ENCODE data around the gene PLEKHA5.
"Not testable (repeated sequence)": the region's sequence is repeated elsewhere in the genome, so short reads cannot be mapped to it uniquely, and the experiment has no call there.

PLEKHA5 gene

DNA sequence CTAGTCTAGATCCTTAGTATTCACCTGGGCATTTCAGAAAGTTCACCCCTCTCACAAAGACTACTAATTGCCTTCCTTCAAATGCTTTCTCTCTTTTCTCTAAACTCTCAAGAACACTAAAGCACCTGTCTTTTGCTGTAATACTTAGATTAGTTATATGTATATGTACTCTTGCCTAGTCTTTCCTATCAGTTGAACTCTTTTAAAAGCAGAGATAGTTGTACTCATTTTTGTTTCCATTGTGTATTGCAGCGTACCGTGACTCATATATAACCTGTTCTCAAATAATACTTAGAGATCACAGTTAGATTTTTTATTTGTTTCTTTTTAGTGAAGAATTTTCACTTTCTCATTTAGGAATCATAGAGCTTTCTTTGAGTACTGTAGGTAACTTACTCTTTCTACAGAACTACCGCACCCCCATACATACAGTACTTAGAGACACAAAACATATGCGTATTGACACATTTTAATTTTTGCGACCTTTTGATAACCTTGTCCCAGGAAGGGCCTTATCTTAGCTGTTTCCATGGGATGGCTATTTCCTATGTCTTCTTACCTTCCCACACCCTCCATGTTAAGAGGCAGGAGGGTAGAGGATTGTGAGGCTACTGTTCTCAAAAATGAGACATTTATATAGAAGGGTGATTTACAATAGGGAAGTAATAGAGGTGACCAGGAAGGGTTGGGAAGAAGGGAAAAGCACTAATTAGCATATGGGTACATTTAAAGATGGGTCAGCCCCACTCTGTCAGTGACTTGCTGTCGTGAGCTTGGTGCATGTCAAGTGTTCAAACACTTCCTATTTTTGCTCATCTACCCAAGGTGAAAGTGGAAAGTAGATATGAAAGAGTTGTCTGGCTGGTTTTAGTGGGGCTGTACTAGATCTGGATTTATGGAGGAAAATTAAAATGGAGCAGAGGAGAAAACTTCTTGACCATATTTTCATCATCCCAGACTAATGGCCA is 74.3 kb downstream of the PLEKHA5 start:
- no peak for DNase-seq

- no peak for DNase-seq
Observed at GRCh38 chr12:19205120-19205519, 75.6 kb downstream of the PLEKHA5 start.

- no peak for DNase-seq
Observed at GRCh38 chr12:19206493-19207077, 77.1 kb downstream of the PLEKHA5 start.

GRCh38 chr12:19208456-19208855 is 78.9 kb downstream of the PLEKHA5 start:
- DNase-seq: no peak

DNA sequence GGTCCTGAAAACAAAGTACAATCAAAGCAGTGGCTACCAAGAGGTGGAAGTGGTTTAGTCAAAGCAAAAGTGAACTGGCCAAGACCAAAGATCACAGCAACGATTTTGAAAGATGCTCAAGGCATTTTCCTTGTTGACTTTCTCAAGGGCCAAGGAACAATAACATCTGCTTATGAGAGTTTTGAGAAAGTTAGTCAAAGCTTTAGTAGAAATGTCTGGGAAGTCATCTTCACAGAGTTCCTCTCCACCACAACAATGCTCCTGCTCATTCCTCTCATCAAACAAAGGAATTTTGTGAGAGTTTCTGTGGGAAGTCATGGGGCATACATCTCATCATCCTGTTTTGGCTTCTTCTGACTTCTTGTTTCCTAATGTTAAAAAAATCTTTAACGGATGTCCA is 80.1 kb downstream of the PLEKHA5 start:
- DNase-seq: no peak

- DNase-seq: no peak
Observed at GRCh38 chr12:19211802-19212201, 82.3 kb downstream of the PLEKHA5 start.

GRCh38 chr12:19212245-19212644 is 82.7 kb downstream of the PLEKHA5 start:
- DNase-seq: no peak

DNA sequence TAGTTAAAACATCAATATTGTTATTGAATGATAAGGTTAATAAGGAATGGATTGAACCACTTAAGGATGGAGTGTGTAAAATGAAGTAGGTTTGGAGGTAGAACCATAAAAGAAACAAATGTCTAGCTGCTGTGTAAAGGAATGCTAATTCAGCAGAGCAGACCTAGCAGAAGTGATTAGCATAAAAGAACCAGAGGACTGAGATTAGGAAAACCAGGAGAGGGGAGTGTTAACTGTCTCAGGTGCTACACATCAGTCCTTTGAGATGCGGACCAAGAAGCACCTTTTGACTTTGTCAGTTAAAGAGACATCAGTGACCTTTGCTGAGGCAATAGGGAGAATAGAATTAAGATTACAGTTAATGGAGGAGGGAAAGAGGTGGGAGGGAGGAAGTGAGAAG is 84.5 kb downstream of the PLEKHA5 start:
- DNase-seq: no peak

GRCh38 chr12:19215115-19215514 is 85.6 kb downstream of the PLEKHA5 start:
- no peak for DNase-seq

GRCh38 chr12:19217446-19217845 is 87.9 kb downstream of the PLEKHA5 start:
- no peak for DNase-seq

GRCh38 chr12:19220205-19220604 is 90.7 kb downstream of the PLEKHA5 start:
- DNase-seq: no peak

DNA sequence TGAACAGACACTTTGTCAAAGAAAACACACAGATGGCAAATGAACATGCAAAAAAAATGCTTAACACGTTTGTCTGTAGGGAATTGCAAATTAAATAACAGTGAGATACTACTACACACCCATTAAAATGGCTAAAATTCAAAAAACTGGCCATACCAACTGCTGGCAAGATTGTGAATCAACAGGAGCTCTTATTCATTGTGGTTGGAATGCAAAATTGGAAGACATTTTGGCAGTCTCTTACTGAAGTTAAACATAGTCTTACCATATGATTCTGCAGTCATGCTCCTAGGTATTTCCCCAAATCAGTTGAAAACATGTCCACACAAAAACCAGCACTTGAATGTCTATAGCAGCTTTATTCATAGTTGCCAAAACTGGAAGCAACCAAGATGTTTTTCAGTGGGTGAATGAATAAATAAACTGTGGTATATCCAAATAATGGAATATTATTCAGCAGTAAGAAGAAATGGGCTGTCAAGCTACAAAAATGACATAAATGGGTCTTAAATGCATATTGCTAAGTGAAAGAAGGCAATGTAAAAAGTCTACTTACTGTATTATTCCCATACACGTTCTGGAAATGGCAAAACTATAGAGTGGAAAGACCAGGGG is 91.4 kb downstream of the PLEKHA5 start:
- DNase-seq: no peak

DNA sequence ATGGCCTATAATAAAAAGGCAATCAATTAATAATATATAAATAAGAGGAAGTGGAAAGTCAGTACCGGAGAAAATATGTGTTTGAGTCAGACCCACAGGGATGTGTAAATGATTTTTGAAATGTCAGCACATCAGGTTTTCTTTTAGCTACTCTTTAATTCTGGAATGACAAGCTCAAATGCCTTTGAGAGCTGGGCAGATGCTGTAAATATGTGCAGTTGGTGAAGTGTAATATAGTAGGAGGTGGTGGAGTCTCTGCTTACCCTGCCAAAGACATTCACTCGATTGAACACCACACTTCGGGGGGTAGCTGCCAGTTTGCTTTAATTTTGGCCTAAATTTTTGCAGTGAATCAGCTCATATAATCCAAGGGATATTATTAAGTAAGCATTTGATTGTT is 93.0 kb downstream of the PLEKHA5 start:
- DNase-seq: no peak

- peak; percentile 25 for DNase-seq
Observed at GRCh38 chr12:19223018-19223417, 93.5 kb downstream of the PLEKHA5 start.

GRCh38 chr12:19223695-19224094 is 94.2 kb downstream of the PLEKHA5 start:
- DNase-seq: no peak

DNA sequence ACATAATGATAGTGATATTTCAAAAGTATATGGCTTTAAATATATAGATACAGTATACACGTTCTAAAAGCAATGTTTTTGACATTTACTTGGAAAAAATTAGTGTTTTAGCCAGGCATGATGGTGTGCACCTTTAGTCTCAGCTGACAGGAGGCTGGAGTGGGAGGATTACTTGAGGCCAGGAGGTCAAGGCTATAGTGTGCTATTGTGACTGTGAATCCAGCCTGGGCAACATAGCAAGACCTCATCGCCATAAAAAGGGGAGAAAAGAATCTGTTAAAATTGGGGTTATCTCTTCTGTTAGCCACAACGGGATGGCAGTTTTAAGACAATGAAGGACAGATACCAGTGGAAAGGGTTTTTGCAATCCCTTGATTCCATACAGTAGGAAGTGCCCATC is 95.2 kb downstream of the PLEKHA5 start:
- no peak for DNase-seq

DNA sequence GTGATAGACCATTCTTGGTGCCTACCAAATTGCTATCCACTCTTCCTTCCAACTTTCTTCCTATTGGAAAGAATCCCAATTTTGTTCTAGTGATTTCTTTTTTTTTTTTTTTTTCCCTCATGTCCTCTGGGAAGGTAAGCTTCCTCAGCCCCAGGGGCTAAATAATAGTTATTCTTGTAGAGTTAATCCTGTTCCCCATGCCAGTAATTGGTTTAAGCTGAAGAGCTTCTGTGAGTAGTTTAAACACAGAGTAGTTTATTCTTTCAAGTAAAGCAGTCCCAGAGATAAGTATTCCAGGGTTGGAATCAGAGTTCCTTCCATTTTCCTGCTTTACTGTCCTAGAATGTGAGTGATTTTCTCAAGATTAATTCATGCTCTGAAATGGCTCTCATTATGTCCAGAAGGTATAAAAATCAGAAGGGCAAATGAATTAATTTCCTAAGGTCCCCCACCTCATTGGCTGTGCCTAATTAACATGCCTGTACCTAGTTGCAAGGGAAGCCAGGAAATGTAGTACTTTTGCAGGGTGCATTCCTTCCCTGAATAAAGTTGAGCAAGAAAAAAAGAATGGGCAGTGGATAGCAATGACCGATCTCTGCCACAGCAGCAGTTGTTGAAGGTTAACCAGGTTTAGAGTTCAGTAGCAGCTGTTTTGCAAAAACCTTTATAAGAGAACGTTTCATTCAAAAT is 97.8 kb downstream of the PLEKHA5 start:
- no peak for DNase-seq

DNA sequence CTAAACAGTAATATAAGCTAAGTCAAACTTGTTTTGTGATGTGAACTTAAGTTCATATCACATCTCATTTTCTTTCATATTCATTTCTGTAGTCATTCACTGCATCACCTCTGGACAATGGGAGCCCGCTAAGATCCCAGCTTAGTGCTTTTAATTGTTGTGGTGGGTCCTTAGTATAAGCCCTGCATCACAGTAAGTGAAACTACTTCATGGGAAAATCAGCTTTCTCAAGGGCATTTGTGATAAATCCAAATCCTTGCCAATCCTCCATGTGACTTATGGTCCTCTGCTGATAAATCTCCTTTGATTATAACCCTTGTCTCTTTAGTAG is 98.3 kb downstream of the PLEKHA5 start:
- DNase-seq: no peak

DNA sequence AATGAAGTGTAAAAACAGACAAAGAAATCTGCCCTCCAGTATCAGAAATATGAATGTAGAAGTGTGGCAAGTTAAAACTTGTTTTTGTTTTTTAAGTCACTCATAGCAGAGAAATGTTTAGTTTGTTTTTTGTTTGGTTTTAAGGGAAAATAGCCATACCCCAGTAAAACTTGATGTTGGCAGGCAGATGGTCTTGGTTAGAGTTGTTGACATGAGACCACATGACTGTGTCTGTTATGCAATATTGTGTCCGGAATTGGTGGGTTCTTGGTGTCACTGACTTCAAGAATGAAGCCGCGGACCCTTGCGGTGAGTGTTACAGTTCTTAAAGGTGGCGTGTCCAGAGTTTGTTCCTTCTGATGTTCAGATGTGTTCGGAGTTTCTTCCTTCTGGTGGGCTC is 99.5 kb downstream of the PLEKHA5 start:
- not testable (repeated sequence) for DNase-seq

DNA sequence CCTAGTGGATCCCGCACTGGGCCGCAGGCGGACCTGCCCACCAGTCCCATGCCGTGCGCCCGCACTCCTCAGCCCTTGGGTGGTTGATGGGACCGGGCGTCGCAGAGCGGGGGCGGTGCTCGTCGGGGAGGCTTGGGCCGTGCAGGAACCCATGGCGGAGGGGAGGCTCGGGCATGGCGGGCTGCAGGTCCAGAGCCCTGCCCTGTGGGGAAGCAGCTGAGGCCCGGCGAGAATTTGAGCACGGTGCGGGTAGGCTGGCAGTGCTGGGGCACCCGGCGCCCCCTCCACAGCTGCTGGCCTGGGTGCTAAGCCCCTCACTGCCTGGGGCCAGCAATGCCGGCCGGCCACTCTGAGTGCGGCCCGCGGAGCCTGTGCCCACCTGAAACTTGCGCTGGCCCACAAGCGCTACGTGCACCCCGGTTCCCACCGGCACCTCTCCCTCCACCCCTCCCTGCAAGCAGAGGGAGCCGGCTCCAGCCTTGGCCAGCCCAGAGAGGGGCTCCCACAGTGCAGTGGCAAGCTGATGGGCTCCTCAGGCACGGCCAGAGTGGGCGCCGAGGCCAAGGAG is 100.8 kb downstream of the PLEKHA5 start:
- no peak for DNase-seq

GRCh38 chr12:19230896-19231295 is 101.4 kb downstream of the PLEKHA5 start:
- no peak for DNase-seq

- no peak for DNase-seq
Observed at GRCh38 chr12:19234171-19234704, 104.7 kb downstream of the PLEKHA5 start.

All from DMS79 treated with DMSO at 0.1 percent for 48 hours (cell line).